ENCODE measurements around the gene HSD17B14. TPM values are rescaled to one million over a fixed set of nuclear protein-coding genes. Genes with fewer than 3 reads are reported as not detected.
A peak's percentile ranks its signal among the peaks of the same experiment; 100 is the strongest.

Gene HSD17B14
- total and polyA plus RNA-seq, 9 of the 15 experiments (the other 6 are each of a cell fraction or from before 2014, with no cell fraction given): 0.16 TPM; not detected in 8

DNA sequence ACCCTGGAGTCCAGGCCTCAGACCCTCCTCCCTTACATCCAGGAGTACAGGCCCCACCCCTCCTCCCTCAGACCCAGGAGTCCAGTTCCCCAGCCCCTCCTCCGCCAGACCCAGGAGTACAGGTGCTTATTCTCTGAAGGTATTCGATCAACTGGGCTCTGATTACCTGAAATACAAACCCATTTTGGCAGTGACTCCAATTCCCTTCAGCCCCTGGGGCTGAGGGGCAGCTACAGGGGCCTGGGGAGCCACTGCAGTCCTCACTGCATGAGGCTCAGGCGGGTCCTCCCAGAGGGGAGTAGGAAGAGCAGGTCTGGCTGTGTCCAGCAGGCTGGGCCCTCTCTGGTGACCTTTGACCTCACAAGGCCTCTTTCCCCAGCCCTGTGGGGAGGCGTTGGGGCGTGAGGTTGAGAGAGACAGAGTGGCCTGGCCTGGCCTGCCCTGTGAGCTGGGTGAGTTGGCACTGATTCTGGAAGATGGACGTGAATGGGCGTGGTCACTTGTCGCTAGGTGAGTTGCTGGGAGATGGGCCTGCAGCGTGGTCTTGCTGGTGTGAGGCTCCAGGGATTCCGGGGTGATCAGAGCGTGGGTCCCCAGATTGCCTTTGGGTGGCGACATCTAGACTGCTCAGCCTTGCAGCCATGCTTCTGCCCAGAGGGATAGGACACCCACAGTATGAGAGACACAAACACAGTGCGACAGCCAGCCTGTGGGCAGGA lies 28.5 kb downstream of the HSD17B14 start:
- H2AFZ ChIP-seq (ENCODE audit: low read depth, low read length): no peak overlapping the region
- H3K27ac ChIP-seq (ENCODE audit: extremely low read depth, low read depth, low read length): peak overlapping the region; percentile 72; the same call in 2 of the 3 replicates
- peaks cover 35% of the 10 kb centered on the region; the same call in 1 of the 3 replicates for H3K36me3 ChIP-seq (ENCODE audit: control insufficient read depth, insufficient read depth, low read length)
- POLR2A ChIA-PET: interaction anchor here (0.6 to 2.1 kb wide), 7 partner anchors 8 to 218 kb away, joined by 3 to 14 read pairs (median 4); partner anchors contain the start of gene FTL
- no peak for ATAC-seq
- H3K4me1 ChIP-seq (replicated peaks in 1 of 2; ENCODE audit: control insufficient read depth in 2 of 2, insufficient read depth in 2 of 2, low read length in 2 of 2): peaks cover 28 to 57% of the 10 kb centered on the region in 2 experiments
- H3K79me2 ChIP-seq (ENCODE audit: control insufficient read depth, insufficient read depth, low read length): peaks cover 53% of the 10 kb centered on the region
- peak overlapping the region in 1 of 2 experiments; percentile 86; a peak in 2 of 4 replicates for H3K9ac ChIP-seq (ENCODE audit: insufficient read depth in 1 of 2, low read depth in 2 of 2, low read length in 2 of 2)
- no peaks in the 10 kb centered on the region for H3K27me3 ChIP-seq (ENCODE audit: control insufficient read depth in 2 of 2, insufficient read depth in 2 of 2, low read length in 2 of 2)
- peak overlapping the region; percentile 39 for H3K4me2 ChIP-seq (ENCODE audit: insufficient read depth, low read length)
- WGBS (ENCODE audit: insufficient coverage, low coverage, missing lambda C conversion rate): 68% methylated on average over 13 of the region's 13 CpGs
- CTCF ChIA-PET (ENCODE audit: low intra/inter-chr PET ratio): interaction anchor here (0.6 to 0.7 kb wide), 2 partner anchors 20 to 28 kb away, joined by 3 read pairs; no protein-coding TSS in a partner anchor
- peaks cover 3% of the 10 kb centered on the region for H3K9me1 ChIP-seq (ENCODE audit: control insufficient read depth, insufficient read depth, low read length)
- intact Hi-C loops (cut with micrococcal nuclease): no loop called here
- peak; percentile 30 to 61 (median 38) for DNase-seq (ENCODE audit: extremely low read depth in 1 of 4, low spot score in 3 of 4)
- H3K9me3 ChIP-seq (replicated peaks; ENCODE audit: control insufficient read depth, insufficient read depth, low read depth, low read length): no peaks in the 10 kb centered on the region
- in situ Hi-C loops (cut with MboI): no loop called here
- no TSS peak for BruUV-seq (replicated peaks)
- 0 out of 2 replicates have a peak, but pooled peaks cover 3% of the 10 kb centered on the region for H4K20me1 ChIP-seq (replicated peaks; ENCODE audit: control insufficient read depth, insufficient read depth, low read length)
- H3K4me3 ChIP-seq: no peak overlapping the region
- FAIRE-seq: no peak
- no peak for TF ChIP-seq CXXC5 (CRISPR knock-in tag; IDR thresholded peaks at IDR 0.05)
- TF ChIP-seq RFX1 (IDR thresholded peaks at IDR 0.05): peak; percentile 83; the same call in 1 of the 2 replicates
- peak; percentile 93 for TF ChIP-seq NR2C1 (IDR thresholded peaks at IDR 0.05)
- peak; percentile 93 for TF ChIP-seq NR2C1 (tag; IDR thresholded peaks at IDR 0.05)
- peak; percentile 79 for TF ChIP-seq RFX5 (IDR thresholded peaks at IDR 0.05; ENCODE audit: low read depth, low read length)
- 0 out of 2 replicates have a peak, but pooled peaks have one; percentile 28 for TF ChIP-seq RBFOX2 (IDR thresholded peaks at IDR 0.05; ENCODE audit: low read depth, low read length)
- no peak for TF ChIP-seq NELFE (IDR thresholded peaks at IDR 0.05; ENCODE audit: insufficient read depth, insufficient read length)
- TF ChIP-seq ZFX (CRISPR knock-in tag; IDR thresholded peaks at IDR 0.05): 0 out of 2 replicates have a peak, but pooled peaks have one; percentile 36
- TF ChIP-seq, protein P1, sequence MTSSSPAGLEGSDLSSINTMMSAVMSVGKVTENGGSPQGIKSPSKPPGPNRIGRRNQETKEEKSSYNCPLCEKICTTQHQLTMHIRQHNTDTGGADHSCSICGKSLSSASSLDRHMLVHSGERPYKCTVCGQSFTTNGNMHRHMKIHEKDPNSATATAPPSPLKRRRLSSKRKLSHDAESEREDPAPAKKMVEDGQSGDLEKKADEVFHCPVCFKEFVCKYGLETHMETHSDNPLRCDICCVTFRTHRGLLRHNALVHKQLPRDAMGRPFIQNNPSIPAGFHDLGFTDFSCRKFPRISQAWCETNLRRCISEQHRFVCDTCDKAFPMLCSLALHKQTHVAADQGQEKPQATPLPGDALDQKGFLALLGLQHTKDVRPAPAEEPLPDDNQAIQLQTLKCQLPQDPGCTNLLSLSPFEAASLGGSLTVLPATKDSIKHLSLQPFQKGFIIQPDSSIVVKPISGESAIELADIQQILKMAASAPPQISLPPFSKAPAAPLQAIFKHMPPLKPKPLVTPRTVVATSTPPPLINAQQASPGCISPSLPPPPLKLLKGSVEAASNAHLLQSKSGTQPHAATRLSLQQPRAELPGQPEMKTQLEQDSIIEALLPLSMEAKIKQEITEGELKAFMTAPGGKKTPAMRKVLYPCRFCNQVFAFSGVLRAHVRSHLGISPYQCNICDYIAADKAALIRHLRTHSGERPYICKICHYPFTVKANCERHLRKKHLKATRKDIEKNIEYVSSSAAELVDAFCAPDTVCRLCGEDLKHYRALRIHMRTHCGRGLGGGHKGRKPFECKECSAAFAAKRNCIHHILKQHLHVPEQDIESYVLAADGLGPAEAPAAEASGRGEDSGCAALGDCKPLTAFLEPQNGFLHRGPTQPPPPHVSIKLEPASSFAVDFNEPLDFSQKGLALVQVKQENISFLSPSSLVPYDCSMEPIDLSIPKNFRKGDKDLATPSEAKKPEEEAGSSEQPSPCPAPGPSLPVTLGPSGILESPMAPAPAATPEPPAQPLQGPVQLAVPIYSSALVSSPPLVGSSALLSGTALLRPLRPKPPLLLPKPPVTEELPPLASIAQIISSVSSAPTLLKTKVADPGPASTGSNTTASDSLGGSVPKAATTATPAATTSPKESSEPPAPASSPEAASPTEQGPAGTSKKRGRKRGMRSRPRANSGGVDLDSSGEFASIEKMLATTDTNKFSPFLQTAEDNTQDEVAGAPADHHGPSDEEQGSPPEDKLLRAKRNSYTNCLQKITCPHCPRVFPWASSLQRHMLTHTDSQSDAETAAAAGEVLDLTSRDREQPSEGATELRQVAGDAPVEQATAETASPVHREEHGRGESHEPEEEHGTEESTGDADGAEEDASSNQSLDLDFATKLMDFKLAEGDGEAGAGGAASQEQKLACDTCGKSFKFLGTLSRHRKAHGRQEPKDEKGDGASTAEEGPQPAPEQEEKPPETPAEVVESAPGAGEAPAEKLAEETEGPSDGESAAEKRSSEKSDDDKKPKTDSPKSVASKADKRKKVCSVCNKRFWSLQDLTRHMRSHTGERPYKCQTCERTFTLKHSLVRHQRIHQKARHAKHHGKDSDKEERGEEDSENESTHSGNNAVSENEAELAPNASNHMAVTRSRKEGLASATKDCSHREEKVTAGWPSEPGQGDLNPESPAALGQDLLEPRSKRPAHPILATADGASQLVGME (CRISPR knock-in tag; IDR thresholded peaks at IDR 0.05): no peak
- TF ChIP-seq RBM39 (optimal IDR thresholded peaks at IDR 0.05; ENCODE audit: low read depth, low read length): no peak
- TF ChIP-seq FOXK2 (conservative IDR thresholded peaks at IDR 0.05 in 1 of 2, IDR thresholded peaks at IDR 0.05 in 1 of 2; ENCODE audit: low read depth in 2 of 2): no peak
- TF ChIP-seq, protein P2, sequence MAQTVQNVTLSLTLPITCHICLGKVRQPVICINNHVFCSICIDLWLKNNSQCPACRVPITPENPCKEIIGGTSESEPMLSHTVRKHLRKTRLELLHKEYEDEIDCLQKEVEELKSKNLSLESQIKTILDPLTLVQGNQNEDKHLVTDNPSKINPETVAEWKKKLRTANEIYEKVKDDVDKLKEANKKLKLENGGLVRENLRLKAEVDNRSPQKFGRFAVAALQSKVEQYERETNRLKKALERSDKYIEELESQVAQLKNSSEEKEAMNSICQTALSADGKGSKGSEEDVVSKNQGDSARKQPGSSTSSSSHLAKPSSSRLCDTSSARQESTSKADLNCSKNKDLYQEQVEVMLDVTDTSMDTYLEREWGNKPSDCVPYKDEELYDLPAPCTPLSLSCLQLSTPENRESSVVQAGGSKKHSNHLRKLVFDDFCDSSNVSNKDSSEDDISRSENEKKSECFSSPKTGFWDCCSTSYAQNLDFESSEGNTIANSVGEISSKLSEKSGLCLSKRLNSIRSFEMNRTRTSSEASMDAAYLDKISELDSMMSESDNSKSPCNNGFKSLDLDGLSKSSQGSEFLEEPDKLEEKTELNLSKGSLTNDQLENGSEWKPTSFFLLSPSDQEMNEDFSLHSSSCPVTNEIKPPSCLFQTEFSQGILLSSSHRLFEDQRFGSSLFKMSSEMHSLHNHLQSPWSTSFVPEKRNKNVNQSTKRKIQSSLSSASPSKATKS (CRISPR knock-in tag; IDR thresholded peaks at IDR 0.05): no peak
- peak; percentile 95 for TF ChIP-seq MYNN (IDR thresholded peaks at IDR 0.05)
- TF ChIP-seq MYNN (CRISPR knock-in tag; IDR thresholded peaks at IDR 0.05): no peak
- TF ChIP-seq CBX1 (IDR thresholded peaks at IDR 0.05; ENCODE audit: low read depth): no peak

Data from K562 (cell line).